NCI-H1048 (cell line): ENCODE measurements around the gene CFAP107.
"Not testable (repeated sequence)": the region's sequence is repeated elsewhere in the genome, so short reads cannot be mapped to it uniquely, and the experiment has no call there.

ENCODE experiments used
- DNase-seq: peaks from one replicate; lab custom pipeline; 2025; lab: John Stamatoyannopoulos, UW

CFAP107 gene

DNA sequence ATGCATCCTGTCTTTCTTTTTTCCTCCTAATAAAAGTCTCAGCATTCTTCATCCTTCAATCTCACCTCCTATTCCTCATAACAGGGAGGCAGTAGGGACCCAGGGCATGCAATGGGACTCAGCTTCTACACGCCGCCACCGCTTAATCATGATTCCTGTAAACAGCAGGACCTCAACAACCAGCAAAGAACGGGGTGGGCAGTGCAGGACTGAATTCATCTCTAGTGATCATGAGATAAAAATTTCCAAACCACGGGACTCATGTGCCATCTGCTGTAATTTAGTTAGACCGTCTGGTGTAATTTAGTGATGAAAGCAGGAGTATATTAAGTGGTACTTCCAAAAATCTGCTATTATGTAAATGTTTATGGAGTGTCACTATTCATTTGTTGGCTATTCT is 32.9 kb downstream of the CFAP107 start:
- DNase-seq = no peak

DNA sequence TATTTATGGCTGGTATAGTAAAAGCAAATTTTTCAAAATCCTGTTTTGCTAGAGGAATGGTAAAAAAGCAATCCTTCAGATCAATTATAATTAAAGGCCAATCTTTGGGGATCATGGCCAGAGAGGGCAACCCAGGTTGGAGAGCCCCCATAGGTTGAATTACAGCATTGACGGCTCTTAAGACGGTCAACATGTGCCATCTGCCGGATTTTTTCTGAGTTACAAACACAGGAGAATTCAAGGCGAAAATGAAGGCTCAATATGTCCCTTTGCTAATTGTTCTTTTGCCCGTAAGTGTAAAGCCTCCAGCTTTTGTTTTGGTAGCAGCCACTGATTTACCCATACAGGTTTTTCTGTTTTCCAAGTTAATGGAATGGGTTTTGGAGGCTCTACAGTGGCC is 35.5 kb downstream of the CFAP107 start:
- DNase-seq = not testable (repeated sequence)

DNA sequence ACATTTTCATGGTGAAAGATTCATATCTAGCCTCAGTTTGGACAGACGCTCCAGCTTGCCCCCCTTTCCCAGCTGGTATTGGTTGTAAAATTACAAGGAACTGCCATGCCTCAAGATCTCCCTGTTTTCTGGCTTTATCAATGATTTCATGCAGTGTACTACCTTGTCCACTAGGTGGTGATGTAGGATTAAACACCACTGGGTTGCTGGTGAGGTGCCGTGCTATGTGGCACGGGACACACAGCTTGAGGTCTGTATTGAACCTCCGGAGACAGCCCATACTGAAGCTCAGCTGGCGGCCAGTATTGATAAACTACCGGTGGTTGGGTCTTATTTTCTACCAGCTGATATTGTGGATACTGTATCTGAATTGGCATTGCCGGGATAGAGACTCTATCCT is 37.8 kb downstream of the CFAP107 start:
- not testable (repeated sequence) for DNase-seq

DNA sequence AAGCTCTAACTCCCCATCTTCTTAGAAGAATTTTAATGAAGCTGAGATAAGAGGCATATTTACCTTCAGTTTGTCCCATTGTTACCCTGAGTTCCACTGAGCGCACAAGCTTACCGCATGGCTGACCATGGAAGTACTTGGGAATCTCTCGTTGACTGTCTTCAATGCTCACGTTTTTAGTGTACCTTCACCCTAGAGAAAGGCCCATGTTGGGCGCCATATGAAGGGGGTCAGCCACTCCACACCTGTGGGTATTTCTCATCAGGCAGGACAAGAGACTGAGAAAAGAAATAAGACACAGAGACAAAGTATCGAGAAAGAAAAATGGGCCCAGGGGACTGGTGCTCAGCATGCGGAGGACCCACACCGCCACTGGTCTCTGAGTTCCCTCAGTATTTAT is 38.7 kb downstream of the CFAP107 start:
- not testable (repeated sequence) for DNase-seq

DNA sequence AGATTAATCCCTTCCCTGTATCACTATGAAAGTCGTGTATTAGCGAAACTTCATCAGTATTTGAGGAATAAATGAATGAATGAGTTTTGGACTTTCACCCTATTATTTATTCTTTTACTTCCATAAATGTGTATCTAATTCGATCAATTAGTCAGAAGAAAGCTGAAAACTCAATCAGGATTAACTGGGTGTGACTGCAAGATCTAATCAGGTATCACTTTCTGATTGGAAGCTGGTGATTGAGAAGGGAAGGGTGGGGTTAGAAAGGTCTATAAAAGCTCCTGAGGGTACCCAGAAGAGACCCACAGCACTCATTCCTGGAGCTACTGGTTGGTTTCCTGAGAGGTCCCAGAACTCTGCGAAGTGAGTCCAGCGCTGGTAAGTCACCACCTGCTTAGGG is 45.1 kb downstream of the CFAP107 start, which contains the start of gene PRAMEF1:
Gene PRAMEF1 (plus strand): TSS at position 301 of the 400 bp plus-strand sequence. CDS start 1,831 bp downstream, outside the sequence.
- DNase-seq = not testable (repeated sequence)

DNA sequence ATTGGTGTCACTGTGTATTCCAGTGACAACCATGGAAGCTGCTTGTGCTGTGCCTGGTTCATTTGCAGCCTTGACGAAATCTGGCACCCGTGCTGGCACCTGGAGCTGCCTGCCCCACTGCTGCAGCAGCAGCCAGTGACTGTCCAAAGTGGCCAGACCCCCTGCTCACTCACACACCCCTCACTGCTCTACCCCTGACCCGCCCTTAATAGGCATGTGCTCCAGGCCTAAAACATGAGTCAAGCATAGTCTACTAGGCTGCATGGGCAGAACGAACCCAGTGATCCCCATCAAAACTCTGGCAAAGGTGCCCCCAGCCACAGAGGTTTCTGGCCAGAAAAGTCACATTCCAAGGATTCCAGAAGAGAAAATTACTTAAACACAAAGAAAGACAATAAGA is 52.9 kb downstream of the CFAP107 start:
- no peak for DNase-seq

DNA sequence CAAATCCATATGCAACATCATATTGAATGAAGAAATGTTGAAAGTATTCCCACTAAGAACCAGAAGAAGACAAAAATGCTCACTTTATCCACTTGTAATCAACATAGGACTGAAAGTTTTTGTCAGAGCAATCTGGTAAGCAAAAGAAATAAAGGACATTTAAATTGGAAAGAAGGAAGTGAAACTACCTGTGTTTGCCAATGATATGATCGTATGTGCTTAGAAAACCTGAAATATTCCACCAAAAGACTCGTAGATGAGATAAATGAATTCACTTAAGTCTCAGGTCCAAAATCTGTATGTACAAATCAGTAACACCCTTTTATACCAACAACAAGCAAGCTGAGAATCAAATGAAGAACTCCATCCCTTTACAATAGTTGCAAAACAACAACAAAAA is 53.7 kb downstream of the CFAP107 start:
- no peak for DNase-seq

DNA sequence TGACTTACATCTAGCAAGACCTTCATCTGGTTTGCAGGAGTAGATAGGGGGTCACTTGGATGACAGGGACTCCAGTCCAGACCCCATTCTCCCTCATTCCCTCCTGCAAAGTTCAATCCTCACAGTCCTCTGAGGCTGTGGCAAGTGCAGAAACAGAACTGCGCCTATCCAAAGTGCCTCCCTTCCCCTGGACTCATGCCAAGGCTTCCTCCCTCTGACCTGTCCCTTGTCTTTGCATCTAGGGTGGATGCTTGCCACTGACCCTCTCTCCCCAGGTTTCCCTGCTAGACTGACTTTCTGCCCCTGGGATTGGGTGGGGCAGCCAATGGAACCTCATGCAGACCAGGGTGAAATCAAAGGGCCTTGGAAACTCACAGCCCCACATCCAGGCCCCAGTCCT is 63.9 kb downstream of the CFAP107 start:
- DNase-seq = no peak

DNA sequence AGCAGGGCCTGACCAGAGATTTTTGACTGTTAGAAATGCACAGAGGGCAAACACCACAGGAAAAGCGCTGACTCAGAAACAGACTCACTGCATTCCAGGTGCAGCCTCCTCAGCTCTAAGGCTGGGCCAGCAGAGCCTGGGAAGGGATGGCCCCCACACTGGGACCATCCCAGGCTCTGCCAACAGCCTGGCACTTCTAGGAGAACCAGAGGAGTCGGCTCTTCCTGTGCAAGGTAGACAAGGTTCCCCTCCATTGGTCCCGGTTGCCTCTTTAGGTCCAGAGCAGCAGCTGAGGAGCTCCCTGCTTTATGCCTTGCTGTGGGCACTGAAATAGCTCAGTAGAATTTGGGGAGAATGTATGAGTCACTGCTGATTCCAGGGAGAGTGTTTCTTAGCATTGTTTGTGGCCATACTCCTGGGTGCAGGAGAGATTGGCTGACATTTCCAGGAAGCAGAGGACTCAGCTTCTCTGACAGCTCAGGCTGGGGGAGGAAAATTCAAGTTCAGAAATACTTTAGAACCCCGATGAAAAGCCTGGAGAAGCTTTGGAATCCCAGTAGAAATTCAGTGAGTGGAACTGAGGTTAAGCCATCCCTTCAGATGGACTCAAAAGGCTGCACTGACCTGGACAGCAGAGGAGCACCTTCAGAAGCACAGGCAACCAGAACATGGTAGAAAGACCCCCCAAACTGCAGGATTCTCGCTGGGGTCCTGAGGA is 64.8 kb downstream of the CFAP107 start:
- DNase-seq = no peak

DNA sequence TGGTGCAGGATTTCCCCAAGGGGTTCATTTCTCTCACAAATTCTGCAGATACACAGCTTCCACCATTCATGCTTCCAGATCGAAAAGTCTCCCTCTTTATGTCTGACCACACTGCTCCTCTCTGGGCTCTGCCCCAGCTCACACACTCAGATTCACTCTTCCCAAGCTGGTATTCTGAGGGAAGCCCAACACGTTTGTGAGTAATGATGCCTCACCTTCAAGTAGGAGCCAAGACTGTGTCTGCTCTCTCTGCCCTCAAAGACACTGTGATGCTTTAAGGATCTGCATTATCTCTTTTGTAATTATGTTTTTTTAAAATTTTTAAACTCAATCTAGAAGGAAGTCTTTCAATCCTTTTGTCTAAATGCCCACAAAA is 65.4 kb downstream of the CFAP107 start:
- DNase-seq = no peak
